H1 (cell line): ENCODE measurements around the gene MIB2. TPM values are rescaled to one million over a fixed set of nuclear protein-coding genes. Genes with fewer than 3 reads are reported as not detected.

Experiments
- CTCF ChIA-PET: fragments of 300-600 bp; sonication (Branson Sonifier 250); formaldehyde crosslinking; loops from one replicate; lab custom pipeline; 2021; ENCODE audit not compliant: partially characterized antibody; lab: Charles Lee
- POLR2A ChIA-PET: fragments of 300-600 bp; sonication (Branson Sonifier 250); formaldehyde crosslinking; loops from one replicate; lab custom pipeline; 2021; ENCODE audit warnings: inconsistent platforms; ENCODE audit not compliant: partially characterized antibody; lab: Charles Lee
- DNase-seq, 2 experiments: peaks; one replicate each; pipeline versions ENCODE4 v3.0.0 to v3.0.0-alpha.2; 2010 to 2022; ENCODE audit warnings: low spot score in 2 of 2, low read depth in 1 of 2, mixed read lengths in 1 of 2
- FAIRE-seq: peaks from 2 replicates; lab custom pipeline; 2011; peaks lifted over from hg19 to GRCh38; lab: Jason Lieb, UNC
- H2AFZ ChIP-seq: 2 replicates; pipeline ENCODE4 v1.8.1; 2012; ENCODE audit warnings: low read length, inconsistent platforms
- H2AK5ac ChIP-seq: 2 replicates; pipeline ENCODE4 v1.6.1; 2013; ENCODE audit warnings: low read depth, low read length
- H2BK120ac ChIP-seq: replicated peaks from 2 replicates; pipeline ENCODE3; 2013; ENCODE audit warnings: low read depth, low read length, inconsistent platforms
- H2BK12ac ChIP-seq: 2 replicates; pipeline ENCODE4 v1.6.1; 2013; ENCODE audit warnings: low read depth, low read length
- H2BK15ac ChIP-seq: 2 replicates; pipeline ENCODE4 v1.6.1; 2013; ENCODE audit warnings: low read length
- H2BK20ac ChIP-seq: 2 replicates; pipeline ENCODE4 v1.6.1; 2013; ENCODE audit warnings: low read length
- H2BK5ac ChIP-seq: 2 replicates; pipeline ENCODE4 v1.6.1; 2013; ENCODE audit warnings: low read depth, low read length
- H3K14ac ChIP-seq: 2 replicates; pipeline ENCODE4 v1.6.1; 2013; ENCODE audit warnings: inconsistent platforms; ENCODE audit not compliant: insufficient read length
- H3K18ac ChIP-seq: 2 replicates; pipeline ENCODE4 v1.6.1; 2013; ENCODE audit warnings: low read length; ENCODE audit errors: extremely low read depth
- H3K23ac ChIP-seq: 2 replicates; pipeline ENCODE4 v1.6.1; 2013; ENCODE audit warnings: inconsistent platforms; ENCODE audit not compliant: insufficient read length
- H3K23me2 ChIP-seq: 2 replicates; pipeline ENCODE4 v1.6.1; 2013; ENCODE audit warnings: low read depth, low read length
- H3K27ac ChIP-seq: 2 replicates; pipeline ENCODE4 v1.6.1; 2011; ENCODE audit warnings: low read depth, low read length, inconsistent platforms
- H3K27me3 ChIP-seq, 4 experiments: replicated peaks in 1 of 4; 1 replicate in 1 of 4; 2 replicates in 3 of 4; pipeline versions ENCODE4 v1.6.1 to v1.8.1; 2011 to 2013; ENCODE audit warnings: low read length in 3 of 4, mild to moderate bottlenecking in 3 of 4, inconsistent platforms in 2 of 4, mixed read lengths in 2 of 4, moderate library complexity in 1 of 4; ENCODE audit not compliant: control insufficient read depth in 3 of 4, insufficient read depth in 3 of 4; ENCODE audit errors: extremely low read depth in 1 of 4
- H3K36me3 ChIP-seq, 4 experiments: 2 replicates each; pipeline versions ENCODE4 v1.6.1 to v1.8.1; 2011 to 2013; ENCODE audit warnings: mild to moderate bottlenecking in 4 of 4, low read length in 3 of 4, moderate library complexity in 2 of 4, control low read depth in 1 of 4, inconsistent platforms in 1 of 4; ENCODE audit not compliant: insufficient read depth in 4 of 4, control insufficient read depth in 2 of 4
- H3K4ac ChIP-seq: replicated peaks from 2 replicates; pipeline ENCODE3; 2013; ENCODE audit warnings: low read length, low read depth, mixed read lengths, inconsistent platforms; ENCODE audit not compliant: insufficient read length
- H3K4me1 ChIP-seq, 4 experiments: replicated peaks in 1 of 4; 1 replicate in 1 of 4; 2 replicates in 3 of 4; pipeline versions ENCODE4 v1.6.1 to v1.8.1; 2011 to 2013; ENCODE audit warnings: low read length in 3 of 4, inconsistent platforms in 2 of 4, mixed read lengths in 1 of 4; ENCODE audit not compliant: insufficient read depth in 4 of 4, control insufficient read depth in 3 of 4
- H3K4me2 ChIP-seq, 2 experiments: 2 replicates each; pipeline versions ENCODE4 v1.6.1 to v1.8.1; 2011 to 2013; ENCODE audit warnings: low read depth in 2 of 2, low read length in 2 of 2, control low read depth in 1 of 2, inconsistent platforms in 1 of 2, mild to moderate bottlenecking in 1 of 2; ENCODE audit not compliant: insufficient read depth in 1 of 2
- H3K4me3 ChIP-seq, 4 experiments: fragments of 200-600, 300-600 bp in 1 of 4; sonication (generic), shearing (Covaris generic), sonication (Bioruptor Twin) in 1 of 4; 2 replicates each; pipeline versions ENCODE4 v1.5.1 to v1.8.1; 2011 to 2016; ENCODE audit warnings: low read length in 4 of 4, low read depth in 3 of 4, control low read depth in 2 of 4, inconsistent platforms in 2 of 4, mild to moderate bottlenecking in 2 of 4, mixed read lengths in 1 of 4, moderate library complexity in 1 of 4; ENCODE audit not compliant: insufficient read depth in 2 of 4; ENCODE audit errors: extremely low read depth in 1 of 4
- H3K56ac ChIP-seq: replicated peaks from 2 replicates; pipeline ENCODE3; 2013; ENCODE audit warnings: low read depth, mild to moderate bottlenecking, mixed read lengths, low read length, inconsistent platforms; ENCODE audit not compliant: insufficient read length
- H3K79me1 ChIP-seq: 2 replicates; pipeline ENCODE4 v1.6.1; 2013; ENCODE audit warnings: low read depth, low read length, control low read depth
- H3K79me2 ChIP-seq, 2 experiments: 2 replicates each; pipeline versions ENCODE4 v1.6.1 to v1.8.1; 2012 to 2013; ENCODE audit warnings: low read length in 2 of 2, mild to moderate bottlenecking in 2 of 2, inconsistent platforms in 1 of 2; ENCODE audit not compliant: insufficient read depth in 2 of 2, control insufficient read depth in 1 of 2
- H3K9ac ChIP-seq, 4 experiments: replicated peaks in 1 of 4; 1 replicate in 1 of 4; 2 replicates in 3 of 4; pipeline versions ENCODE4 v1.6.1 to v1.8.1; 2011 to 2013; ENCODE audit warnings: low read depth in 3 of 4, low read length in 3 of 4, control low read depth in 2 of 4, mild to moderate bottlenecking in 2 of 4, moderate library complexity in 2 of 4, inconsistent platforms in 1 of 4; ENCODE audit errors: extremely low read depth in 1 of 4
- H3K9me3 ChIP-seq, 2 experiments: 2 replicates each; pipeline versions ENCODE4 v1.6.1 to v1.8.1; 2012 to 2013; ENCODE audit warnings: mild to moderate bottlenecking in 2 of 2, moderate library complexity in 2 of 2, control low read depth in 1 of 2, inconsistent platforms in 1 of 2, low read depth in 1 of 2, low read length in 1 of 2, mixed read lengths in 1 of 2; ENCODE audit not compliant: insufficient read depth in 2 of 2
- H4K20me1 ChIP-seq, 2 experiments: replicated peaks in 1 of 2; 2 replicates each; pipeline versions ENCODE3 to v1.8.1; 2011 to 2013; ENCODE audit warnings: inconsistent platforms in 2 of 2, low read length in 2 of 2, mild to moderate bottlenecking in 1 of 2; ENCODE audit not compliant: insufficient read depth in 2 of 2, control insufficient read depth in 1 of 2
- H4K5ac ChIP-seq: 2 replicates; pipeline ENCODE4 v1.6.1; 2013; ENCODE audit warnings: low read length, low read depth, mixed read lengths, inconsistent platforms; ENCODE audit not compliant: insufficient read length
- H4K8ac ChIP-seq: 2 replicates; pipeline ENCODE4 v1.8.0; 2013; ENCODE audit warnings: mild to moderate bottlenecking, moderate library complexity, low read length, inconsistent platforms; ENCODE audit not compliant: insufficient read depth; ENCODE audit errors: extremely low read depth
- H4K91ac ChIP-seq: replicated peaks from 2 replicates; pipeline ENCODE3; 2013; ENCODE audit warnings: low read length, mixed read lengths, inconsistent platforms; ENCODE audit not compliant: insufficient read length
- CTBP2 ChIP-seq: IDR thresholded peaks from 2 replicates; pipeline ENCODE4 v1.7.0; 2011; ENCODE audit warnings: borderline replicate concordance, mild to moderate bottlenecking, moderate library complexity, mixed read lengths, low read length; ENCODE audit not compliant: insufficient read depth, insufficient read length
- WGBS, 2 experiments: shearing (Covaris generic) in 1 of 2; methylation state at CpG; one replicate each; pipeline versions ENCODE4 v1.1.6 to v1.1.7; 2013 to 2015; ENCODE audit warnings: low lambda C conversion rate in 2 of 2, mixed read lengths in 2 of 2, inconsistent platforms in 1 of 2, low coverage in 1 of 2, missing lambda C conversion rate in 1 of 2; ENCODE audit not compliant: insufficient replicate concordance in 2 of 2, insufficient coverage in 1 of 2, insufficient read length in 1 of 2; ENCODE audit errors: extremely low coverage in 1 of 2, missing lambda C conversion rate in 1 of 2; 5-methylcytosine and 5-hydroxymethylcytosine counted together
- polyA plus RNA-seq, 7 experiments: library from polyadenylated mRNA; depleted of rRNA in 3 of 7; stranded (reverse) in 5 of 7; unstranded in 2 of 7; fragments of >200 nt in 5 of 7; fragments of 200-250 nt in 2 of 7; gene quantifications; 1 replicate in 5 of 7; 2 replicates in 1 of 7; 4 replicates in 1 of 7; pipeline versions ENCODE4 v1.2.1 to v1.2.3, GENCODE V29; 2011 to 2013; ENCODE audit warnings: missing spikeins in 2 of 7, mixed read lengths in 2 of 7
- total RNA-seq: library from RNA; stranded (reverse); fragmentation: NEBNext Ultra II Directional; extraction: Animal tissue kit (Norgen Biotek cat#: 25700); gene quantifications from 2 replicates; pipeline ENCODE4 v1.2.1, GENCODE V29; 2021

Gene MIB2
- total and polyA plus RNA-seq, 2 of the 8 experiments (the other 6 are each of a cell fraction or from before 2014, with no cell fraction given), result 32.5 to 60.0 TPM

GRCh38 chr1:1617516-1617915 lies 2.2 kb downstream of the MIB2 start:
- Histone ChIP-seq H2BK5ac (no peak overlapping the region), H3K4me3 (no peak overlapping the region), H2BK15ac (no peak overlapping the region), H3K56ac (no peak overlapping the region), H3K4me1 (peaks cover 0 to 13% (median 5%) of the 10 kb centered on the region in 4 experiments; a peak in 5 of 7 replicates), H3K23ac (no peak overlapping the region), H3K27ac (no peak overlapping the region), H4K20me1 (peaks cover 6 to 25% of the 10 kb centered on the region in 2 experiments), H2BK120ac (no peak overlapping the region), H2BK12ac (no peak overlapping the region), H3K18ac (no peak overlapping the region), H2AK5ac (no peak overlapping the region), H4K5ac (no peak overlapping the region), H2AFZ (no peak overlapping the region), H3K36me3 (no peaks in the 10 kb centered on the region), H3K4me2 (no peak overlapping the region; a peak in 1 of 4 replicates), H3K23me2 (peaks cover 6% of the 10 kb centered on the region; the same call in 1 of the 2 replicates), H3K79me2 (peaks cover 0 to 13% of the 10 kb centered on the region in 2 experiments; a peak in 2 of 4 replicates), H3K9ac (no peak overlapping the region), H3K4ac (no peak overlapping the region), H4K8ac (no peak overlapping the region), H4K91ac (no peak overlapping the region), H3K14ac (no peak overlapping the region), H3K79me1 (peaks cover 3% of the 10 kb centered on the region), H2BK20ac (no peak overlapping the region), H3K9me3 (no peaks in the 10 kb centered on the region), H3K27me3 (no peaks in the 10 kb centered on the region; a peak in 1 of 7 replicates)
- POLR2A ChIA-PET, result interaction anchor here (4.6 kb wide), 1 partner anchor 13 kb away, joined by 34 read pairs; the partner anchor contains the start of gene MMP23B
- FAIRE-seq (no peak), DNase-seq (no peak)
- TF ChIP-seq CTBP2, result no peak
- CTCF ChIA-PET, result interaction anchor here (1.2 to 1.4 kb wide), 2 partner anchors 67 to 71 kb away, joined by 3 to 4 read pairs; no protein-coding TSS in a partner anchor
- WGBS, 2 experiments, result 95% methylated on average over 11 of the region's 11 CpGs; no CpG with 5 or more reads in 1 of the 2 experiments
